Measurements from ENCODE around the gene TBC1D32.

DNA sequence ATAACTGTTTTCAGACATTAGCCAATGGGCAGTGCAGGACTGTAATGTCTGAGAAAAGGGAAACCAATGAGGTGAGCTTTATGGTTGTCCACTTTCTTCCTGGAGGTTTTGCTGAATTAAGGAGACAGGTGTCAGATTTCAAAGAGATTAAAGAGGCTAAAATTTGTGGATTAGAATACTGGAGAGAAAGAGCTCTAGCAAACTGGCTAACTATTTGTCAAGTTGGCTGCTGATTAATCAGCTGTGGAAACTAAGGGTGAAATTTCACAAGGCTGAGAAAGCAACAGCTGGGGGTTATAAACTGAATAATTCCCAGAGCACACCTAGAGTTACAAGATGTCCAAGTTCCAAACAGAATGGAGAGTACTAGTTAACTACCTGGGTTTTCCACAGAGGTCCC is 198.9 kb downstream of the TBC1D32 start:
- no peak for TF ChIP-seq TAF1 (IDR thresholded peaks at IDR 0.05; ENCODE audit: borderline replicate concordance, low read depth, low read length)
- no peak for TF ChIP-seq POLR2A (IDR thresholded peaks at IDR 0.05; ENCODE audit: low read depth, low read length)
- TF ChIP-seq POLR2AphosphoS5 (IDR thresholded peaks at IDR 0.05; ENCODE audit: low read depth, low read length), result no peak
